Germinal center (tissue), 1 donor: Measurements from ENCODE around the gene SERPINB4.
"Not testable (repeated sequence)": the region's sequence is repeated elsewhere in the genome, so short reads cannot be mapped to it uniquely, and the experiment has no call there.

ENCODE experiments used
- DNase-seq: peaks from one replicate; pipeline ENCODE4 v3.0.0; 2012; ENCODE audit warnings: mixed read lengths, low spot score

SERPINB4 gene

DNA sequence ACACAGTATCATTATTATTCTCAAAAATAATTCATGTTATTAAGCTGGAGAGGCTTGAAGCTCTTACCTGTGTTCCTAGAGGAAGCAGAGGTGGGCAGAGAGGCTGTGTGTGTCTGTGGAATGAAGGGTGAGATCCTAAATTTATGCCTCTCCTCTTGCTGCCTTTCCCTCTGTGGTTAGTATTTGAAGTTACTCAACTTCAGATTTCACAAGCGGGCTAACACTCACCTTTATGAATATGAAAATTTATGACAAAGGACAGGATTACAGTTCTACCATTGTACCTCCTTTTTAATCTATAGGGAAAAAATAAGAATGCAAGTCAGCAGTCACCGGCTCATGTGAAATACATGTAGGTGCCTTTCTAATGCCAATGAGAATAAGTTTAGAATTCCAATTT lies at the start of gene SERPINB4:
SERPINB4 (minus strand) TSS at position 115 of the 400 bp plus-strand sequence. CDS start 679 bp downstream, outside the sequence.
- DNase-seq, result not testable (repeated sequence)

DNA sequence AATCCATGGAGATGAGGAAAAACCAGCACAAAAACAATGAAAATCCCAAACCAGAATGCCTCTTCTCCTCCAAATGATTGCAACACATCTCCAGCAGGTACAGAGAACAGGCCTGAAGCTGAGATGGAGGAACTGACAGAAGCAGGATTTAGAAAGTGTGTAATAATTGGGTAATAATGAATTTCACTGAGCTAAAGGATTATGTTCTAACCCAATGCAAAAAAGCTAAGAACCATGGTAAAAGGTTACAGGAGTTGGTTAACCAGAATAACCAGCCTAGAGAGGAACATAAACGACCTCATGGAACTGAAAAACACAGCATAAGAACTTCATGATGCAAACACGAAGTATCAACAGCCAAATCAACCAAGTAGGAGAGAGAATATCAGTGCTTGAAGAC lies 45.0 kb upstream of the SERPINB4 start:
- DNase-seq, result no peak

DNA sequence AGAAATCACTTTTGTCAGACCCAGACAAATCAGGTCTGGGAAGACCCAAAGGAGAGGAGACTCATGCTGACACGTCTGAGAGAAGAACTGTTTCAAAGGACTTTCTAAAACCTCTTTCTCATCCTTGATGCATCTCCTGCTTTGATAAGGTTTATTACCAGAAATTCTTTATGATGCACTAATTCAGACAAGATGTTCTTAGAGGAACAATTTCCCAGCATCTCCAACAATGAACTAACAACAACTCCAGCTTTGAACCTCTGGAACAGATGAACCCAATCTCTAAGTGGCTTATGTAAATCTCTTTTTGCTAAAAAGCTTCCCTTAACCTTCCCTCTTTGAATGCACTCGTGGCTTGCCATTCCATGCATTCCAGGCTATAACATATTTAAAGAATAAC lies 42.8 kb upstream of the SERPINB4 start:
- no peak for DNase-seq

DNA sequence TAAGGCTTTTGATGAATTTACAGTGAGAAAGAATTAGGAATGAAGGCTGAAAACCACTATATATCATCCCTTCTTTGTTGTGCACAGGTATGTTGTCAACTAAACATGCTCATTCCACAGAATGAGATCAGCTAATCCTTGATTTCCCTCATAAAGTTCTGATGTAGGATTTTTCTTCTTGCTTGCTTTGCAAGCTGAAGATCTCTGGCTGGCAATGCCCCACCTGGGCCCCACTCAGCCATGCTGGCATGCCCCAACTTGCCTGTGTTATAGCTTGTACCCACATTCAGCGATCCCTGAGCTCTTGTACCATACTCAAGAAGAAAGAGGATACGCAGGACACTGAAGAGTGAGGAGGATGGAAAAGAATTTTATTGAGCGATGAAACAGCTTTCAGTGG lies 40.7 kb upstream of the SERPINB4 start:
- no peak for DNase-seq

DNA sequence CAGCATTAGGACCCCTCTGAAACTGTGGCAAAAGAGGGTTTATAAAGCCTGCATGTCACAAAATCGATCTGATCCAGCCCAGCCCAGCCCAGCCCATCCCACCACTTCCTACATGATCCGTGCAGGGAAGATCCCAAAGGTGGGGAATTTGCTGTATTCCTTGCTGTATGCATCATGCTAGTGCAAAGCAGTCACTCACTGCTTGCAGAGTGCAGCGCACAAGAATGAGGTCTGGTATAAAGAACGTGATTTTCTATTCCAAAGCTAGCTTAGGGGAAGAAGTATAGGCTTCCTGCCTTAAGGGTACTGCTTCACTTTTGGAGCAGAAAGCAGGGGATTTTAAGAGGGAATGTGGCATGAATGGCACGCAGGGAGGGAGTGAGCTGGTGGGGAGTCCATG lies 39.8 kb upstream of the SERPINB4 start:
- DNase-seq, result no peak

DNA sequence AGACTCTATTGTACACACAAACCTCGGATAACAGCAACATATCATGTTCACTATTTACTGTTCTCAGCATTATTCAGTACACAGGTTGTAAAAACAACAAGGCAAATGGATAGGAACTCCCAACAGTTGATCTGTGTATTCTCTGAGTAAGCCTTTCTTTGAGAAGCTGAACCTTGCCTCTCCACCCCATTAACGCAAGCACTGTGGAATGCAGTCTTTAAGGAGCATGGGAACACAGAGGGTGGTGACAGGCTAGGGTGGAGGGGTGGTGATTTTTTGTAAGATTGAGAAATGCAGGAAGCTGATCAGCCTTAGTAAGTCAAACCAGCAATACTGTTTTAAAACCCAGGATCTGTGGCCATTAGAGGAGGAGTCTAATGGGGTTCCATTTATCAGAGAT lies 39.1 kb upstream of the SERPINB4 start:
- no peak for DNase-seq

DNA sequence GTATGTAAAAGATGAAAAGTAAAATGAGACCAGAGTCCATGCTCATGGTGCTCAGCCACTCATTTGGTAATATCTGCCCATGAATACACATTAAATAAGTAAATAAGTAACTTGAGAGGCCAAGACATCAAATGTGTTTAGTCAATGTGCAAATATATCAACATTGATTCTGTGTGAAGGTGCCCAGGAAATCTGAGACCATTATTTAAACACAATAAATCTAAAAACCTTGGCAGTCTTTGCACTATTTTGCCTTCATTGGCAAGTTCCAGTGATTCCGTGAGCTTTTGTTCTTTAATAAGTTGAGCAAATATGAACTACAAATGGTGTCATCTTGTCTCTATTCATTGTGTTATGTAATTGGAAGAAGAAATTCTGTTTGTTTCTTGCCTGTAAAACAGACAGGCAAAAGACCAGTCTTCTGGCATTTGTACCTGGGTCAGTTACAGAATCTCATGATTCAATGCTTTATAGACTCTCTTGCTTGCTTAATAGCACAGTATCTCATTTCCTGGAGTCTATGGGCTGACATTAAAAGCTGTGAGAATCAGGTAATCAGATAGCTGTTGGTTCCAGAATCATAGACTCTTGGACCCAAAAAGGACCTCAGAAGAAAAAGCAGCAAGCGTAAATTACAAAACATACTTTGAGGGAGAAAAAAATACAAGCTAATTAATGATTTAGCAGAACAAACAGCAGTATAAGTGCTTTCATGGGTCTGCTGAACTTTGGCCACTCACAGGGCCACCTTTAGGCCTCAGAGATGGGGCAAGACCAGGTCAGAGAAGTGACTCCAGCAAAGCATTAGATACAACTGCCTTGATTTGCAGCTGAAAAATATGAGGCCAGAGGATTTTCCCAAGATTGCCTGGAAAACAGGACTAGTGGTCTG lies 37.6 kb upstream of the SERPINB4 start:
- DNase-seq, result no peak

DNA sequence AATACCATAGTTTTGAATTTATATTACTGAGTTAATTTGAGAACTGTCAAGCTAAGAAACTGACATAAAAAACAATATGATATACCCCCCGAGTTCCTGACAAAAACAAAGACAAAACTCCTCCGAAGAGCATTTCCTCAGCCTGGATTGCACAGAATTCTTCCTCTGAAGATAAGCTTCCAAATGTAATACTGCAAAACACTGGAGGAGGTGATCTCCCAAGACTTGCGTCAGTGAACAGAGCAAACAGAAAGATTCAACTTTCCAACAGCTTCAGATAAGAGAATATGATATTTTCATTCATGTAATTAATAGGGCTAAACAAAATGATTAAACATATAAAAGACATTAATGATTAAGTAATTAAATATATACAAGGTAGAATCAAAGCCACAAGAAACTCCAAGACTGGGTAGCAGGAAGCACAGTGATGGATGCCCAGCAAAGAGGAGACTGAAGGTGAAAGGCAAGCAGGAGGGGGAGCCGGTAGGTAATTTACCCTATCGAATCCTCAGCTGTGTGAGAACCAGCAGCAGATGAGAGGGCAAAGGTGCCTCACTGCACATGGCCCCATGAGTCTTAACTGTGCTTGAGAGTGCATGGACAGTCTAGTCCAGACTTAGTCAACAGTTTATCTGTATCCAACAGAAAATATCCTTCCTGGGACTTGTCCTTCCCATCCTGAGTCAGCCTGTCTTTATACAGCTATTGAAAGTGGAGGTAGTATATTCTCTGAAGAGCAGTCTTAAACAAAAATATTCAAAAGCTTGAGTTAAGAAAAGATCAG lies 36.0 kb upstream of the SERPINB4 start:
- DNase-seq, result no peak

DNA sequence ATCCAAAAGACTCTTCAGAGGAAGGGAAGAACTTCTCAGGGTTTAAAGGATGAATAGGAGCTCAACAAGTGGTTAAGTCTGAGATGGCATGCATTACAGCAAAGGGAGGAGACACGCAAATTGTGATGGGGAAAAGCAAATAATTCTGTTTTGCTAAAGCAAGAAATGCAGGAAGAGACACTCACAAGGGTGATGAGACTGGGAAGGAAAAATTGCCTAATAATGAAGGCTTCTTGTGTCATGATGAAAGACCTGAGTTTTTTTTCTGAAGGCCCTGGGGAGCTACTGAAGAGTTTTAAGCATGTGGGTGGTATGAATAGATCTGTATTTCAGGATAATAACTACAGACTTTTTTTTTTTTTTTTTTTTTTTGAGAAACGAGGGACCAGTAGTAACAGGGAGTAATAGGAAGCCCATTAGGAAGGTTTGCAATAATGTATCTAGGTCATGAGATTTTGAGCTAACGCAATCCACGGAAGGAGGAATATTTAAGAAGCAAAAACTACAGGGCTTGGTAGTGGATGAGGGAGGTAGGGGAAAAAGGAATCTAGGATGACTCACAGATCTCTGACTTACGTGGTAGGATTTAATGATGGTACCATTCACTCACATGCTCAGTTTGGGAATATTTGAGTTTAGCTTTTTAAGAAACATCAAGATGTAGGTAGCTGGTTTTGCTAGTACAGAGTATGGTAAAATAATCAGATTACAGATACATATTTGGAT lies 33.6 kb upstream of the SERPINB4 start:
- DNase-seq, result no peak

DNA sequence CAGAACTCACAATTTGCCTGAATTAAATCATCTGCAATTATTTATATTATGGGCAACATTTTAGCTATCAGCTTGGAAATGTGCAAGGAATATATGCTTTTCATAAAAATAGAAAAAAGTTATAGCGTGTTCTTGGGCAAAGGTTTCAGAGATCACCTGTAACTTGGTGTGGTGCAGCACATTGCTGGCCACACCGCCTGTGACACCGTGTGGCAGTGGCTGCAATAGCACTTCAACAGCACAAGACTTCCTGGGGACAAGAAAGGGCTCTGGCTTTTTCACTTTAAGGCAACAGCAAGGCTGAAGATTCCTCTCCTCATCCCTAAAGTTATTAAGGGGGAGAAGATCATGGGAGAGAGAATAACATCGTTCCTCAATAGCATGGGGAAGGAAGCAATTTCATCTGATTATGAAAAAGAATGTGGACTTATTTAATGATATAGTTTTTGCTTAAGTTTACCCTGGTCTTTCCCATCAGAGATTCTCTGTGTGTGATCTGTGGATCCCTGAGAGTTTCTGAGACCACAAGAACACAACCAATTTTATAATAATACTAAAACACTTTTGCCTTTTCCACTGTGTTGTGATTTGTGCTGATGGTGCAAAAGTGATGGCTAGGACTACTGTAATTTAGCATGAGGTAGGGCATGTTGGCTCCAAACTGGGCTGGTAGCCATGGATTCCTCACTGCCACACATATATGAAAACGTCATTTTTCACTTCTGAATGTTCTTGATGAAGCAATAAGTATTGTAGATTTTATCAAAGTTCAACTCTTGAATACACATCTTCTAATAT lies 32.7 kb upstream of the SERPINB4 start:
- DNase-seq, result no peak

DNA sequence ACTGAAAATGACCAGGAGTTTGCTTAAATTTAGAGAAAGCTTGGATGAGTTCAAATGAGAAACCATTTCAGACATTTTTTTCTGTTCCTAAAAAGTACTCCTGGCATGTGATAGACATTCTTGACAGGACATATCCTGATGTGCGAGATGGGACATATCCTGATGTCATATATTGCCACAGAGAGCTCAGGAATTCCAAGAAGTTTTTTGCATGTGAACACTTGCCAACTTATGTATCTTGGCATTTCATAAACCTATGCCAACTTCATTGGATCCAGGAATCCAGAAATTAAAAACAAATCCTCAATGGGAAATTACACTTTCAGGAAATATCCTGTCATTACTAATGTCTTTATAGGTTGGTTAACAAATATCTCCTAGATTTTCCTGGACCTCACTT lies 20.5 kb upstream of the SERPINB4 start:
- no peak for DNase-seq

DNA sequence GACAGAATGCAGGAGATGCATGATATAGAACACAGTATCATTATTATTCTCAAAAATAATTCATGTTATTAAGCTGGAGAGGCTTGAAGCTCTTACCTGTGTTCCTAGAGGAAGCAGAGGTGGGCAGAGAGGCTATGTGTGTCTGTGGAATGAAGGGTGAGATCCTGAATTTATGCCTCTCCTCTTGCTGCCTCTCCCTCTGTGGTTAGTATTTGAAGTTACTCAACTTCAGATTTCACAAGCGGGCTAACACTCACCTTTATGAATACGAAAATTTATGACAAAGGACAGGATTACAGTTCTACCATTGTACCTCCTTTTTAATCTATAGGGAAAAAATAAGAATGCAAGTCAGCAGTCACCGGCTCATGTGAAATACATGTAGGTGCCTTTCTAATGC lies 17.7 kb upstream of the SERPINB4 start, which contains the start of gene SERPINB3:
SERPINB3 (minus strand) TSS at position 144 of the 400 bp plus-strand sequence. CDS start 677 bp downstream, outside the sequence.
- DNase-seq, result not testable (repeated sequence)

DNA sequence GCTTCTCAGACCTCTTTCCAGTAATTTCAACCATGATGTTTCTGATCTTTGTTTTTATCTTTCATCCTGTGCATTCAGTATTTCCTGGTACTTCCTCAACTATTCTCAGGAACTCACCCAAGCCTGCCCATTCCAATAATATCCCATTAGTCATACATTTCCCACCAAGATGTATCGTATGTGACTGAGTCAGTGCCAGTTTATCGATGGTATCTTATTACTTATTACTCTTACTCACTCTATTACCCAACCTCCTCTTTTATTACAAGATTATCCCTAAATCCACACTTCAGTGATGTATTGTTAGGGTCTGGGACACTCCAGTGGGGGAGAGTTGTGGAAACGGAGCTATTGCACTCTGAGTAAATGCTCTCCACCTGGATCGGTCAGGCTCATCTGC lies 14.9 kb upstream of the SERPINB4 start:
- DNase-seq, result not testable (repeated sequence)

DNA sequence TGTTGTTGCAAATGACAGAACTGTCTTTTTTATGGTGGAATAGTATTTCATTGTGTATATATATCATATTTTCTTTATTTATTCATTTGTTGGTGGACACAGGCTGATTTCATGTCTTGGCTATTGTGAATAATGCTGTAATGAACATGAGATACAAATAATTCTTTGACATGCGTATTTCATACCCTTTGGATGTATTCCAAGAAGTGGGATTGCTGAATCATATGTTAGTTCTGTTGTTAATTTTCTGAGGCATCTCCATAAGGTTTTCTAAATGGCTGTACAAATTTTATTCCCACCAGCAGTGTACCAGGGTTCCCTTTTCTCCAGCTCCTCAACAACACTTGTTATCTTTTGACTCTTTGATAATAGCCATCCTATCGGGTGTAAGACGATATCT lies 6.2 kb upstream of the SERPINB4 start:
- not testable (repeated sequence) for DNase-seq

DNA sequence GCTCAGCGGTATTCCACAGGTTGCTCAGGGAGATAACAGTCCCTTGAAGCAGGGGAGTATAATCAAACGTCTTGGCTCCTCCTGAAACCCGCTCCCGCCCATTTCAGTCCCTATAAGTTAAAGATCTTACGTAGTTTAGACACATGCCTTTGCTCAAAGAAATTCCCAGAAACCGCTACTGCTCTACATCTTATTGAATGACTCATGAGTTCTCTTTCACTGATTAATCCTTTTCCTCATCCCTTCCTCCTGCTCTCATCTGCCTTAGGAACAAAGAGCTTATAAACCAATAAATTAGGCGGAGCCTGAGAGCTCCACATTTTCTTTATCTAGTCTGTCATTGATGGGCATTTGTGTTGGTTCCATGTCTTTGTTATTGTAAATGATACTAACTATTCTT lies 4.2 kb upstream of the SERPINB4 start:
- no peak for DNase-seq

DNA sequence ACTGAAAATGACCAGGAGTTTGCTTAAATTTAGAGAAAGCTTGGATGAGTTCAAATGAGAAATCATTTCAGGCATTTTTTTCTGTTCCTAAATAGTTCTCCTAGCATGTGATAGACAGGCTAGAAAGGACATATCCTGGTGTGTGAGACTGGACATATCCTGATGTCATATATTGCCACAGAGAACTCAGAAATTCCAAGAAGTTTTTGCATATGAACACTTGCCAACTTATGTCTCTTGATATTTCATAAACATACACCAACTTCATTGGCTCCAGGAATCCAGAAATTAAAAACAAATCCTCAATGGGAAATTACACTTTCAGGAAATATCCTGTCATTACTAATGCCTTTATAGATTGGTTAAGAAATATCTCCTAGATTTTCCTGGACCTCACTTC lies 2.9 kb upstream of the SERPINB4 start:
- DNase-seq, result no peak

DNA sequence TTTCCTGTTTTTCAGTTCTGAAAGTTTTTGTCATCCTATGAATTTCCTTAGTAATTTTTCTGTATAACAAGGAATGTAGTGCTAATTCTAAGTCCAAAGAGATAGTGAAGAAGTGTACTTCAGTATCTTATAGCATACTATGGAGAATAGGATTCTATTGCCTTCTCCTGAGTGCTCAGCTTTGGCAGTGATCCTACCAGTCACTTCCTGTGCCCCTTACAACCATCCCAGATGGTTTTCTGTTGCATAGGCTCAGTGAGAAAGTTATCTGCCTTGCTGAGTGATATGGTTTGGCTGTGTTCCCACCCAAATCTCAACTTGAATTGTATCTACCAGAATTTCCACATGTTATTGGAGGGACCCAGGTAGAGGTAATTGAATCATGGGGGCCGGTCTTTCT lies 638 bp upstream of the SERPINB4 start:
- not testable (repeated sequence) for DNase-seq

DNA sequence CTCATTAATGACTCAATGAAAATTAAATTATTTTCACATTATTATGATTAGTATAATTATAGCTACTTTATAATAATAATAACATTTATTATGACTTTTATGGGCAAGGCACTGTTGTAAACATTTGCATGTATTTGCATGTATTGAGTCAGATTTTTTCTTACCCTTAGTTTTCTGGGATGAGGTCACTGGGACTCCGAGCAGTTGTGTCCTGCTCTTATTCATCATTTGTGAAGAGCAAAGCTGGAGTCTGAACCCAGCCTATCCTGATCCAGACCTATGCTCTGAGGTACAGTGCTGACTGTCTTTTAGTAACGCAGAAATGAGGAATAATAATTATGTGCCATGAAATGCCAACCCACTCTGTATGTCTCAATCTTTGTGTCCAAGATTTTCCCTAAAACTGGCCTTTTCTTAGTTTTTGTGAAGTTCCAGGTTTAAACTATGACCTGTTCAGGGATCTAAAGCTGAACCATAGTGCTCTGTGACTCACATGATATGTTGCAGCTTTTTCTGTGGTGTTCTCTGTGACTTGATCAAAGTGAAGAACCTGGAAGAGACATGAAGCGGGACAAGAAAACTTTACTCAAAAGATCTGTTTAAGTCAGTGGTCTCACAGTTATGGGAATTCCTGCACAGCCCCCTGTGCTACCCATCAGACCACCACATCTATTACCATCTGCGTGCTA lies 1.2 kb downstream of the SERPINB4 start:
- not testable (repeated sequence) for DNase-seq

DNA sequence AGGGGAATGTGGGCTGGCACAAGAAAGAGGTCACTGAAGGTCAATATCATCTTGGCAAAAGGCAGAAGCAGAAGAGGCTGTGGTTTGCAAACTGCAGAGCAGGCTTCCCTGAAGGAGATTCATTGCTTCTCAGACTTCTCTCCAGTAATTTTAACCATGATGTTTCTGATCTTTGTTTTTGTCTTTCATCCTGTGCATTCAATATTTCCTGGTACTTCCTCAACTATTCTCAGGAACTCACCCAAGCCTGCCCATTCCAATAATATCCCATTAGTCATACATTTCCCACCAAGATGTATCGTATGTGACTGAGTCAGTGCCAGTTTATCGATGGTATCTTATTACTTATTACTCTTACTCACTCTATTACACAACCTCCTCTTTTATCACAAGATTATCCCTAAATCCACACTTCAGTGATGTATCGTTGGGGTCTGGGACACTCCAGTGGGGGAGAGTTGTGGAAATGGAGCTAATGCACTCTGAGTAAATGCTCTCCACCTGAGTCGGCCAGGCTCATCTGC lies 2.8 kb downstream of the SERPINB4 start:
- not testable (repeated sequence) for DNase-seq

DNA sequence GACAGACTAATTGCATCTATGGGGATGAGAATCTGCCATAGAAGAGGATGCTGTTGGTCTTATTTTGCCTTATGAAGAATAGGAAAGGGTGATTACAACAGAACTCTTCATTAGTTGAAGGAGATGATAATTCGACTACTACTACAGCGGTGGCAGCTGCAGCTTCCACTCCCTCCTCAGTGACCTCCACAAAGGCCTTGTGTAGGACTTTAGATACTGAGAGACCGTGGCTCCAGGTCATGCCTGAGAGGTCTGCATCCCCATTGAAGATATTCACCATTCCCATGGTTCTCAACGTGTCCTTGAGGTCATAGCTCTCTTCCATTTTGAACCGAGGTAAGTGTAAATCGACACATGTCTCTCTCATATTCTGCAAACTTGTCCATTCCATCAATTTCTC lies 6.4 kb downstream of the SERPINB4 start:
- no peak for DNase-seq

DNA sequence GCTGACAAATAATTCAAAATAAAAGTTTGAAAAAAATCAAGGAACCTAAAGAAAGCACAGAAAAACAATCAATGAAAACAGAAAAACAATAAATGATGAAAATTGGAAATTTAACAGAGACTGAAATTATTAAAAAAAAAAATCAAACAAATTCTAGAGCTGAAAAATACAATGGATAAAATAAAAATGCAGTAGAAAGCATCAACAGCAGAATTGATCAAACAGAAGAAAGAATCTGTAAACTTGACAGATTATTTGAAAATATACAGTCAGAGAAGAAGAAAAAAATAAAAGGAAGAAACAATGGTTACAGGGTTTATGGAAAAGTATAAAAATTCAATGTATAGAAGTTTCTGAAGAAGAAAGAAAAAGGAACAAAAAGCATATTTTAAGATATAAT lies 16.2 kb downstream of the SERPINB4 start:
- DNase-seq, result no peak
